ENCODE measurements around the gene AEBP2. TPM values are rescaled to one million over a fixed set of nuclear protein-coding genes. Genes with fewer than 3 reads are reported as not detected.
"Not testable (repeated sequence)": the region's sequence is repeated elsewhere in the genome, so short reads cannot be mapped to it uniquely, and the experiment has no call there.

The AEBP2 gene
- total and polyA plus RNA-seq, 2 of the 13 experiments (the other 11 are each of a cell fraction or from before 2014, with no cell fraction given) = 9.2 to 17.9 TPM

- H3K9me3 ChIP-seq (ENCODE audit: low read length); H3K27ac ChIP-seq (ENCODE audit: extremely low read length, insufficient read depth, low read length); H4K20me1 ChIP-seq (ENCODE audit: insufficient read depth, low read length); intact Hi-C loops (cut with micrococcal nuclease; ENCODE audit: unreplicated experiment); H2AFZ ChIP-seq (ENCODE audit: low read length); in situ Hi-C loops (cut with HindIII; ENCODE audit: extremely low pct_ligation_motif_present, low pct_unique_long_range_greater_than_20kb); H3K4me2 ChIP-seq (ENCODE audit: low read depth, low read length); DNase-seq (ENCODE audit: low spot score); H3K79me2 ChIP-seq (ENCODE audit: insufficient read depth, low read length); ATAC-seq; H3K36me3 ChIP-seq (replicated peaks in 1 of 2; ENCODE audit: control insufficient read depth in 1 of 2, insufficient read depth in 2 of 2, low read length in 2 of 2); H3K4me3 ChIP-seq (replicated peaks in 1 of 3; ENCODE audit: insufficient read depth in 1 of 3, low read depth in 2 of 3, low read length in 3 of 3); H3K9ac ChIP-seq (ENCODE audit: insufficient read depth, low read depth, low read length); POLR2A ChIA-PET; FAIRE-seq; CTCF ChIA-PET (ENCODE audit: low intra/inter-chr PET ratio, low total read pairs); BruUV-seq (replicated peaks); H3K27me3 ChIP-seq (ENCODE audit: control insufficient read depth in 1 of 2, insufficient read depth in 2 of 2, low read length in 2 of 2): not testable (repeated sequence)
- peaks cover 27% of the 10 kb centered on the region for H3K4me1 ChIP-seq (ENCODE audit: insufficient read depth, low read length)
- WGBS (ENCODE audit: low lambda C conversion rate) = 56% methylated on average over 8 of the region's 8 CpGs
Measured at GRCh38 chr12:19392644-19393043, 46.6 kb upstream of the AEBP2 start.

GRCh38 chr12:19394385-19394784 is 44.9 kb upstream of the AEBP2 start:
- intact Hi-C loops (cut with micrococcal nuclease; ENCODE audit: unreplicated experiment) (no loop called here), in situ Hi-C loops (cut with HindIII; ENCODE audit: extremely low pct_ligation_motif_present, low pct_unique_long_range_greater_than_20kb) (no loop called here)
- no peak for ATAC-seq
- no peaks in the 10 kb centered on the region for H3K27me3 ChIP-seq (ENCODE audit: control insufficient read depth in 1 of 2, insufficient read depth in 2 of 2, low read length in 2 of 2)
- 71% methylated on average over 2 of the region's 2 CpGs for WGBS (ENCODE audit: low lambda C conversion rate)
- H3K9ac ChIP-seq (ENCODE audit: insufficient read depth, low read depth, low read length) = no peak overlapping the region
- no peaks in the 10 kb centered on the region for H3K9me3 ChIP-seq (ENCODE audit: low read length)
- no peaks in the 10 kb centered on the region for H4K20me1 ChIP-seq (ENCODE audit: insufficient read depth, low read length)
- FAIRE-seq = no peak
- no peak overlapping the region for H3K27ac ChIP-seq (ENCODE audit: extremely low read length, insufficient read depth, low read length)
- H3K36me3 ChIP-seq (replicated peaks in 1 of 2; ENCODE audit: control insufficient read depth in 1 of 2, insufficient read depth in 2 of 2, low read length in 2 of 2) = no peaks in the 10 kb centered on the region
- CTCF ChIA-PET (ENCODE audit: low intra/inter-chr PET ratio, low total read pairs) = no interaction called here
- POLR2A ChIA-PET = no interaction called here
- no peak overlapping the region for H2AFZ ChIP-seq (ENCODE audit: low read length)
- TF ChIP-seq ZNF674 (CRISPR knock-in tag; IDR thresholded peaks at IDR 0.05; ENCODE audit: low read depth) = no peak
- TF ChIP-seq DBP (CRISPR knock-in tag; IDR thresholded peaks at IDR 0.05; ENCODE audit: not compliant biosample characterization) = no peak
- TF ChIP-seq ZNF549 (CRISPR knock-in tag; IDR thresholded peaks at IDR 0.05) = no peak
- no peak for TF ChIP-seq ZNF652 (CRISPR knock-in tag; IDR thresholded peaks at IDR 0.05; ENCODE audit: borderline replicate concordance, low read depth)
- TF ChIP-seq TCF12 (IDR thresholded peaks at IDR 0.05) = no peak
- TF ChIP-seq TCF12 (CRISPR knock-in tag; IDR thresholded peaks at IDR 0.05) = no peak
- no peak for TF ChIP-seq RFXAP (CRISPR knock-in tag; IDR thresholded peaks at IDR 0.05; ENCODE audit: borderline replicate concordance)
- no peak for TF ChIP-seq ZNF431 (CRISPR knock-in tag; IDR thresholded peaks at IDR 0.05; ENCODE audit: borderline replicate concordance, low read depth)
- TF ChIP-seq FOXC1 (CRISPR knock-in tag; IDR thresholded peaks at IDR 0.05; ENCODE audit: borderline replicate concordance) = no peak
- TF ChIP-seq CENPT (CRISPR knock-in tag; IDR thresholded peaks at IDR 0.05; ENCODE audit: low read depth) = no peak
- TF ChIP-seq IKZF1 (IDR thresholded peaks at IDR 0.05) = no peak
- no peak for TF ChIP-seq ZNF75D (CRISPR knock-in tag; IDR thresholded peaks at IDR 0.05; ENCODE audit: borderline replicate concordance)
- TF ChIP-seq ETS1 (CRISPR knock-in tag; IDR thresholded peaks at IDR 0.05) = no peak
- TF ChIP-seq SP140L (CRISPR knock-in tag; IDR thresholded peaks at IDR 0.05; ENCODE audit: borderline replicate concordance) = no peak
- no peak for TF ChIP-seq TERF1 (CRISPR knock-in tag; IDR thresholded peaks at IDR 0.05)
- no TSS peak for BruUV-seq (replicated peaks)
- DNase-seq (ENCODE audit: low spot score) = no peak
- H3K4me2 ChIP-seq (ENCODE audit: low read depth, low read length) = no peak overlapping the region
- H3K4me1 ChIP-seq (ENCODE audit: insufficient read depth, low read length) = peaks cover 36% of the 10 kb centered on the region
- no peak overlapping the region for H3K4me3 ChIP-seq (replicated peaks in 1 of 3; ENCODE audit: insufficient read depth in 1 of 3, low read depth in 2 of 3, low read length in 3 of 3)
- H3K79me2 ChIP-seq (ENCODE audit: insufficient read depth, low read length) = no peaks in the 10 kb centered on the region
